Mucosa of stomach (tissue), 1 donor: Measurements from ENCODE around the gene RPL3.

ENCODE experiments used
- H3K27me3 ChIP-seq: one replicate; pipeline ENCODE4 v1.7.0; 2013; ENCODE audit warnings: mild to moderate bottlenecking, low read length; ENCODE audit not compliant: control insufficient read depth, insufficient read depth
- H3K36me3 ChIP-seq: one replicate; pipeline ENCODE4 v1.7.0; 2013; ENCODE audit warnings: low read length; ENCODE audit not compliant: control insufficient read depth, insufficient read depth
- H3K4me1 ChIP-seq: one replicate; pipeline ENCODE4 v1.7.0; 2013; ENCODE audit warnings: mild to moderate bottlenecking, low read length; ENCODE audit not compliant: control insufficient read depth, insufficient read depth
- H3K4me3 ChIP-seq: one replicate; pipeline ENCODE4 v1.7.0; 2013; ENCODE audit warnings: low read length
- H3K9ac ChIP-seq: one replicate; pipeline ENCODE4 v1.7.0; 2013; ENCODE audit warnings: mild to moderate bottlenecking, low read length, moderate library complexity
- H3K9me3 ChIP-seq: one replicate; pipeline ENCODE4 v1.7.0; 2013; ENCODE audit warnings: mild to moderate bottlenecking, low read length, moderate library complexity; ENCODE audit not compliant: control insufficient read depth
- donor health status: Pancreatic carcinoma.

RPL3 gene

DNA sequence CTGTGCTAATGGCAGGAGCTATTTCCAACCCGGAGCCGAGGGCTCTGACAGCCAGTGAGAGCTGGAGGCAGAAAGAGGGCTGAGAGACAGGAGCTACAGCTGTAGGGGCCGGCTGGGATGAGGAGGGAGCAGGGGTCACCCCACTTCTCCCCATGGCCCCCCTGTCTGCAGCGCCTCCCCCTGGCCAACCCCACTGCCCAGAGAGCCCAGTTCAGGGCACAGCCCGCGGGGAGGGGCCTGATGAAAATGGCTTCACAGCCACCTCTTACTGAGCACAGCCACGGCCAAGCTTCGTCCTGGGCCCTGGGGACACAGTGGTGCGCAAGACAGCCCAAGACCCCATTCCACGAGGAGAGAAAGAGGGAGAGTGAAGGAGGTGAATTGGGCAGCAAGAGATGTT is 27.9 kb downstream of the RPL3 start:
- Histone ChIP-seq H3K36me3 (no peaks in the 10 kb centered on the region), H3K9ac (no peak overlapping the region), H3K9me3 (no peaks in the 10 kb centered on the region), H3K4me1 (peaks cover 56% of the 10 kb centered on the region), H3K27me3 (no peaks in the 10 kb centered on the region), H3K4me3 (no peak overlapping the region)

DNA sequence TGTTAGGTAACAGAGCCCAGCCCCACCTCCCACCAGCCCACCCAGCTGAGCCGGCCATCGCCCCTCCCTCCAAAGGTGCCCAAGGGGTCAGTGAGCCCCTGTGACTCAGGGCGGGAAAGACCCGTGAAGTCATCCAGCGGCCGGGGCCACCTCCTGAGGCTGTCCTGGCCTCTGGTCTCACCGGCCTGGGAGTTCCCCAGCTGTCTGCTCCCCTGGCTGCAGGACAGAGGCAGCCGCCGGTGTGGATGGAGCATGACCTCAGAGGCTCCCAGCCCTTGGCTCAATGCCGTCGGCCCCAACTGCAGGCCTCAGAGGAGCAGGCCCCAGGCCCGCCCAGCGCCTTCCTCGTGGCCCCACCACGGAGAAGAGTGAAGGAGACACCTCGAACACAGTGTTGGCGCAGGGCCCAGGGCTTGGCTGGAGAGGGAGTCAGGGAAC is 28.7 kb downstream of the RPL3 start:
- Histone ChIP-seq H3K4me3 (no peak overlapping the region), H3K9ac (peak overlapping the region; percentile 36), H3K4me1 (peaks cover 48% of the 10 kb centered on the region), H3K27me3 (no peaks in the 10 kb centered on the region), H3K9me3 (no peaks in the 10 kb centered on the region), H3K36me3 (no peaks in the 10 kb centered on the region)

DNA sequence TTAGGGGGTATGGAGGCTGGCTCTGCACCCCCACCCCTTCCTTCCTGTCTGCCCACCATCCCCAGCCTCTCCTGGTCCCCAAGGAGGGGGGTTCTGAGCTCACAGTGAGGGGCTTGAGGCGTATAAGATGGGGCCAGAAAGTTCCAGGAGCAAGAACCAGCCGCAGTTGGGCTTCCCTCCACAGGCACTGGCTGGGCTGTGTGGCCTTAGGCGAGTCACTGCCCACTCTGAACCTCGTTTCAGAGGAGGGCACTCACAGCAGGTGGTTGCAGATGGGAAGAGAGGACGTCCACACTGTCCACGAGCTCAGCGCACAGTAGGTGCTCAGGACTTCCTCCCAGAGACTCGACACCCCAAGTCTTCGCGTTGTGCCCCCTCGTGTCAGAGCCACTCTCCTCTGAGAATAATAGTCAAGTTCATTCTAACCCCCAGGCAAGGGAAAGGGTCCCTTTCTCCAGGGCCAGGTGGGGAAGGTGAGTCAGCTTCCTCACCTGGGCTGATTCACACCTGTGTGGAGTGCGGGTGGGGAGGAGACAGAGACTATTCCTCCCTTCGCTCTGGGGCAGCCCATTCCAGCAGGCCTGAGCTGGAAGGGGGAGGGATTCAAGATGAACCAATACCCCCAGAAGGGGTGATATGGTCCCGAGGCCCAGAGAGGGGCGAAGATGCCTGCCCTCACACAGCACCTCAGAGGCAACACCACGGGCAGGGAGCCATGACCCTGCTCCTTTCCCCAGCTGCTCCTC is 29.3 kb downstream of the RPL3 start:
- Histone ChIP-seq H3K4me1 (peaks cover 47% of the 10 kb centered on the region), H3K27me3 (no peaks in the 10 kb centered on the region), H3K9me3 (no peaks in the 10 kb centered on the region), H3K36me3 (no peaks in the 10 kb centered on the region), H3K4me3 (no peak overlapping the region), H3K9ac (peak overlapping the region; percentile 36)

DNA sequence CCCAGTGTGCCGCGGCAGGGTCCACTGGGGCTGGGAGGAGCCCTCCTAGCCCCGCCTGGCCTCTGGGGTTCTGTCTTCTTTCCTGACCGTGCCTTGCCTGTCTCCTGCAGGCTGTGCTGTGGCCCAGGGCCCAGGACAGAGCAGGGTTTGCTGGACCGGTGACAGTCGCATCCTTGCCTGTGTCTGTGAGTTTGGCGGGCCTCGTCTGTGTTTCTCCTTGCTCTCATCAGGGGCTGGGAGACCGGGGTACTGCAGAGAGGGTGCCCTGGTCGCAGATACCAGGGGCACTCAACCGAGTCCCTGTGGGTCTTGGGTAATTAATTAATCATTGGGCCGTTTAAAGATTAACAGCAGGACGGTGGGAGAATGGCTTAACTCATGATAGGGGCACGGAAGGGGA is 29.9 kb downstream of the RPL3 start:
- Histone ChIP-seq H3K9ac (peak overlapping the region; percentile 16), H3K4me1 (peaks cover 47% of the 10 kb centered on the region), H3K9me3 (no peaks in the 10 kb centered on the region), H3K27me3 (no peaks in the 10 kb centered on the region), H3K36me3 (no peaks in the 10 kb centered on the region), H3K4me3 (no peak overlapping the region)

DNA sequence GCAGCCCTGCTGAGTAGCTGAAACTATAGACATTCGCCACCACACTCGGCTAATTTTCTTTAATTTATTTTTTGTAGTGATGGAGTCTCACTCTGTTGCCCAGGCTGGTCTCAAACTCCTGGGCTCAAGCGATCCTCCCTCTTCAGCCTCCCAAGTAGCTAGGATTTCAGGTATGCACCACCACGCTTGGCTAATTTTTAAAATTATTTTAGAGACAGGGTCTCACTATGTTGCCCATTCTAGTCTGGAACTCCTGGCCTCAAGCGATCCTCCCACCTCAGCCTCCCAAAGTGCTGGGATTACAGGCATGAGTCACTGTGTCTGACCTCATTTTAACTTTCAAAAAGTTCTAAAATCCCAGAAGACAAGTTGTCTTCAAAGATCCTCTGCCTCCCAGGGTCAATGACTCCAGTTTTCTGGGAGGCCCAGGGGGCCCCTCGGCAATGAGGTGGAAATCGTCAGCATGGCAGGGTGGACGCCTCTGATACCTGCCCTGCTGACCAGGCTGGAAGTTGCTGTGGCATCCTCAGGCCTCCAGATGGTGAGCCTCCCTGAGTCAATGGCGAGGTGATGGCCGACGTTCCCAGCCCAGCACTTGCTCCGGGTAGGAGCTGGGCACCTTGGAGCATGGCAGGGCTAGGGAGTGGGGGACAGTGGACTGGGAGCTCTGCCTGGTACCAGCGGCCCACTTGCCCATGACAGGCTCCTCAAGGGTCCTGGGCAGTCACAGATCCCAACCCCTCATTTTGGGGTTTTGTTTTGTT is 31.1 kb downstream of the RPL3 start:
- no peaks in the 10 kb centered on the region for H3K9me3 ChIP-seq
- peaks cover 43% of the 10 kb centered on the region for H3K4me1 ChIP-seq
- no peaks in the 10 kb centered on the region for H3K36me3 ChIP-seq
- no peak overlapping the region for H3K9ac ChIP-seq
- no peak overlapping the region for H3K4me3 ChIP-seq
- no peaks in the 10 kb centered on the region for H3K27me3 ChIP-seq

DNA sequence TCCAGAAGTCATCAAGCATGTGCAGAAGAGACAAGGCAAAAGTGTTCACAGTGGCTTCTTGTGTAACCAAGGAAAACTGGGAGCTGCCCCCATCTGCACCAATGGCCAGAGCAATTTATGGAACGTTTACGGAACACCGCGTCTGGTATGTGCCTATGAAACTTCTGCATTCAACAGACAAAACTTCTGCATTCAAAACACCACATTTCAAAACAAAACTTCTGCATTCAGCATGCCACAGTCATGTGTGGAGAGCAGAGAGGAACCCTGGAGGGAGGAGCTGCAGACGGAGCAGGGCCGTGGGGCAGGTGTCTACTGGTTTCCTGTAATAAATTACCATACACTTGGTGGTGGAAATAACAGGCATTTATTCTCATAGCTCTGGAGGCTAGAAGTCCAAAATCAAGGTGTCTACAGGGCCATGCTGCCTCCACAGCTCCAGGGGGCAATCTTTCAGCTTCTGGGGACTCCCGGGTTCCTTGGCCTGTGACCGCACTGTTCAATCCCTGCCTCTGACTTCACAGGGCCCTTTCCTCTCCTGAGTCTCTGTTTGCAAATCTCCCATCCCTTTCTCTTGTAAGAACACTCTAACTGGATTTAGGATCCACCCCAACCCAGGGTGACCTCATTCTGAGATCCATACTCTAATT is 32.2 kb downstream of the RPL3 start:
- Histone ChIP-seq H3K9ac (no peak overlapping the region), H3K27me3 (no peaks in the 10 kb centered on the region), H3K4me3 (no peak overlapping the region), H3K9me3 (no peaks in the 10 kb centered on the region), H3K36me3 (no peaks in the 10 kb centered on the region), H3K4me1 (peaks cover 43% of the 10 kb centered on the region)

DNA sequence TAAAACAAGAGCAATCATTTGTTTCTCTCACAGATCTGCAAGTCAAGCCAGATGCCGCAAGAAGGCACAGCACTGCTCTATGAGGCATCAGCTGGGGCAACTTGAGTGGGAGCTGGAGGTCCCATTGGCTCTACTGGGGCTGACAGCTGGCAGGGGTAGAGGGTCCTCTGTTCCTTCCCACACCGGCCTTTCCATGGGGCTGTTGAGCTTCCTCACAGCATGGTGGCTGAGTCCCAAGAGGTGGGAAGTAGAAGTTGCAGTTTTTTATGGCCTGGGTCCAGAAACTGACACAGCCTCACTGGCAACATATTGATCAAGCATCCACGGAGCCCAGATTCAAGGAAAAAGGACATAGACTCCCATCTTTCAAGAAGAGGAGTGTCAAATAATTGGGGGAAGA is 34.4 kb downstream of the RPL3 start:
- H3K4me1 ChIP-seq, result peaks cover 20% of the 10 kb centered on the region
- no peaks in the 10 kb centered on the region for H3K9me3 ChIP-seq
- no peak overlapping the region for H3K9ac ChIP-seq
- no peak overlapping the region for H3K4me3 ChIP-seq
- H3K36me3 ChIP-seq, result no peaks in the 10 kb centered on the region
- no peaks in the 10 kb centered on the region for H3K27me3 ChIP-seq

DNA sequence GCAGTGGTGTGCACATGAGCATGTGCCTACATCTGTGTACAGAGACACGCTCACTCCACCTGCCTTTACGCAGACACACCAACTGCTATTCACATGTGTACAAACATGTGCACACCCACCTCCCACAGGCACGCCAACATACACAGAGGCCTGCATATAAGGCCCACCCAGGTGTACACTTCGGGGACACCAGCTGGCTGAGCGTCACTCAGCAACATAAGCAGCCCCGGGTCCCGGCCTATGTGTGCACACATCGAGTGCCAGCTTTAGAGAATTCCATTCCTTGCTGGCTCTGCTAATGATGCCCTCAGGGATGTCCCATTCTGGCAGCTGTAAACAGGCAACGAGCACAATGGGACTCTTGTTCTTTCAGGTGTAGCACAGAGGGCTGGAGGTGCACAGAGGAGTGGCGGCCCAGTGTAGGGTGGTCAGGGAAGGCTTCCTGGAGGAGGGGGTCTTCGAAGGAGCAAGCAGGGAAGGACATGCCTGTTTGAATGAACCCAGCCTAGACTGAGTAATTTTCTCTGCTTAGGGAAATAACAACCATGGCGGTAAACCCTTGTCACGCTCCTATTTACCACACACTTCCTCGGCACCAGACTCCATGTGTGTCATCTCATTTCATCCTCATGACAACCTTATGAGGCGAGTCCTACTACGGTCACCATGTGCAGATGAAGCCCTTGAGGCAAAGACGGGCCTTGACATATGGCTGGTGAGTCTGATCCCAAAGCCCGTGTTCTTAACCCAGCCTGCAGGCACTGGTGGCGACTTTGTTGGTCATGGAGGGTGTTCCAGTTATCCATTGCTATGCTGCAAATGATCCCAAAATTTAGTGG is 35.1 kb downstream of the RPL3 start:
- no peaks in the 10 kb centered on the region for H3K9me3 ChIP-seq
- peaks cover 18% of the 10 kb centered on the region for H3K4me1 ChIP-seq
- H3K9ac ChIP-seq, result no peak overlapping the region
- no peak overlapping the region for H3K4me3 ChIP-seq
- no peaks in the 10 kb centered on the region for H3K36me3 ChIP-seq
- H3K27me3 ChIP-seq, result no peaks in the 10 kb centered on the region

DNA sequence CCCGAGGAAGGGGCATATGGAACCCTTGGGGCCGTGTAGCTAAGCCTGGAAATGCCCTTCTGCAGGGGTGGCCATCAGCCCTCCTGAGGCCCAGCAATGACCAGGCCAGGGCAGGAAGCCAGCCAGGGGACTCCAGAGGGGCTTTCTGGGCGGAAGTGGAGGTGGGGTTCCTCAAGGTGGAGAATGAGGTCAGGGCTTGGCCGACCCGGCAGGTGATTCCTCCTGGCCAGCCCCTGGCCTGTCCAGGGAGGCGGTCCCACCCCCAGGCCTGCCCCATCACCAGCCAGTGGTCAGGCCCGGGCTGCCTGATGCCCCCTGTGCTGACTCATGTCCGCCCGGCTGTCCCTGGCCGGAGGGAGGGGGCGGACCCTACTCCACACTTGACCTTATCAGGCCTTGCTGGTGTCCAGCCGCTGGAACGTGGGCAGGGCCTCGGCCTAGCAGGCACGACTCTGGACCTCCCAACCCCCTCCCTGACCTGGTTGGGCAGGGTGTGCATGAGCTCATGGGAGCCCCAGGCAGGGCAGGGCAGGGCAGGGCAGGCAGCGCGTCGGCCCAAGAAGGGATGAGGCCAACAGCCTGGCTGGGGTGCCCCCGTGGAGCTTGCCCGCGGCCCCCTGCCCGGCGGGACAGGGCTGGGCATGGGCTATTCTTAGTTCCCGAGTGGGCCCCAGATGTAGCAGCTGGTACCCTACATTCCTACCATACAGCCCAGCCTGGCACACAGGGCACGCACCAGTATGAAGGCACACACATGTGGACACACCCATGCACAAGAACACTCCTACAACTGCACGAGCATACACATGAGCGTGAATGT is 35.9 kb downstream of the RPL3 start:
- H3K9ac ChIP-seq, result no peak overlapping the region
- H3K4me1 ChIP-seq, result peaks cover 18% of the 10 kb centered on the region
- no peaks in the 10 kb centered on the region for H3K27me3 ChIP-seq

DNA sequence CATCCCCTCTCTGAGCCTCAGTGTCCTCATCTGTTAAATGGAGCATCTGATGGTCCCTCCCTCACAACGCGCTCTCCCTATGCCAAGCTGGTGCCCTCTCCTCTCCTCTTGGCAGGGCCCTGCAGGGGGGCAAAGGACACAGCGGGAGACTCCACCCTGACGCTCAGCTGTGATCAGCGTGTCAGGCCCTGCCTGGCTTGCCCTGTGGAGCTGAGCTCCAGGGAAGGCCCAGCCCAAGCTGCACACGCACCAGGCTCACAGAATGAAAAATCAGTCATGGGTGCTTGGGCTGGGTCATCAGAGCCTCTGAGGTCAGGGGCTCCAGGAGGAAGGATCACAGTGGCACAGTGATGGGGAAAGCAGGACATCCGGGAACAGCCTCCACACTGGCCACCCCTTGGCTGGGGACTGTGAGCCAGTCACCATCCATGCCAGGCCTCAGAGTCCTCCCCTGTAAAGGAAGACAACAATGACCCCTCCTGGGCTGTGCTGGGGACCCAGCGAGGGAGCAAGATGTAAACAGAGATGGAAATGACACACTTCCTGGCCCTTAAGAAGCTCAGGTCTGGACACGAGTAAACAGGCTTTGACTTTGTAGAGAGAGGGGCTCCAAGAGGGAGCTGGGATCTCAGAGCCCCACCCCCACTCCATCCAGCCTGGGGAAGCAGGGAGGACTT is 36.6 kb downstream of the RPL3 start:
- no peaks in the 10 kb centered on the region for H3K27me3 ChIP-seq
- no peak overlapping the region for H3K9ac ChIP-seq
- H3K9me3 ChIP-seq, result no peaks in the 10 kb centered on the region
- no peak overlapping the region for H3K4me3 ChIP-seq
- H3K4me1 ChIP-seq, result peaks cover 18% of the 10 kb centered on the region
- no peaks in the 10 kb centered on the region for H3K36me3 ChIP-seq

More for the DNA sequence above, 35.9 kb downstream of the RPL3 start:
- no peaks in the 10 kb centered on the region for H3K36me3 ChIP-seq
- no peak overlapping the region for H3K4me3 ChIP-seq
- no peaks in the 10 kb centered on the region for H3K9me3 ChIP-seq

DNA sequence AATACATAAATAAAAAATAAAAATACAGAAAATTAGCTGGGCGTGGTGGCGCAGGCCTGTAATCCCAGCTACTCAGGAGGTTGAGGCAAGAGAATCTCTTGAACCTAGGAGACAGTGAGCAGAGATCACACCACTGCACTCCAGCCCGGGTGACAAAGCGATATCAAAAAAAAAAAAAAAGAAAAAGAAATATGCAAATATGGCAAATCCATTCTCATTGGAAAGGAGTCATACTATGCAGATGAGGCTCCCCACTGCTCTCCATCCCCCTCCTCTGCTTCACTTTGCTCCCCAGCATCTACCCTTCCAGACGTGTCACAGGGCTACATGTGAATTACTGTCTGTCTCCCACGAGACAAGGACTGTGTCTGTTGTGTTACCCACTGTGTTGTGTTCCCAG is 38.3 kb downstream of the RPL3 start:
- H3K4me3 ChIP-seq, result no peak overlapping the region
- no peak overlapping the region for H3K9ac ChIP-seq
- H3K36me3 ChIP-seq, result no peaks in the 10 kb centered on the region
- no peaks in the 10 kb centered on the region for H3K27me3 ChIP-seq
- H3K4me1 ChIP-seq, result peaks cover 18% of the 10 kb centered on the region
- H3K9me3 ChIP-seq, result no peaks in the 10 kb centered on the region
